WTC11 (cell line): Measurements from ENCODE around the gene APCDD1.

ENCODE experiments used
- CTCF ChIP-seq: fragments of 200-600 bp; IDR thresholded peaks from 2 replicates; pipeline ENCODE4 v1.8.0; 2022; ENCODE audit warnings: antibody characterized with exemption
- JUN ChIP-seq: sonication (generic); formaldehyde crosslinking; IDR thresholded peaks from 2 replicates; pipeline ENCODE4 v1.8.0; 2023; ENCODE audit warnings: mild to moderate bottlenecking, missing genetic modification reagents
- MAX ChIP-seq: sonication (generic); formaldehyde crosslinking; IDR thresholded peaks from 2 replicates; pipeline ENCODE4 v1.8.0; 2022; ENCODE audit warnings: mild to moderate bottlenecking, missing genetic modification reagents
- MYBL2 ChIP-seq: sonication (generic); formaldehyde crosslinking; IDR thresholded peaks from 2 replicates; pipeline ENCODE4 v1.8.1; 2023; ENCODE audit warnings: mild to moderate bottlenecking, moderate library complexity, missing genetic modification reagents
- NR3C1 ChIP-seq: sonication (generic); formaldehyde crosslinking; conservative IDR thresholded peaks from 2 replicates; pipeline ENCODE4 v1.8.1; 2023; ENCODE audit warnings: low read depth, mild to moderate bottlenecking, missing genetic modification reagents
- PRDM15 ChIP-seq: sonication (generic); formaldehyde crosslinking; IDR thresholded peaks from 2 replicates; pipeline ENCODE4 v1.8.0; 2022; ENCODE audit warnings: missing genetic modification reagents
- RORB ChIP-seq: fragments of 250-450 bp; sonication (Bioruptor Pico); IDR thresholded peaks from 2 replicates; pipeline ENCODE4 v1.9.0; 2021; ENCODE audit warnings: mild to moderate bottlenecking
- SMAD3 ChIP-seq: sonication (generic); formaldehyde crosslinking; IDR thresholded peaks from 2 replicates; pipeline ENCODE4 v1.8.0; 2022; ENCODE audit warnings: missing genetic modification reagents, mild to moderate bottlenecking, borderline replicate concordance
- ZNF396 ChIP-seq: fragments of 250-450 bp; sonication (Bioruptor Pico); IDR thresholded peaks from 2 replicates; pipeline ENCODE4 v1.8.0; 2021; ENCODE audit warnings: mild to moderate bottlenecking, moderate library complexity, borderline replicate concordance

GRCh38 chr18:10460414-10461018 is 6.1 kb downstream of the APCDD1 start:
- TF ChIP-seq CTCF, result no peak
- no peak for TF ChIP-seq PRDM15 (CRISPR knock-in tag)
- no peak for TF ChIP-seq RORB
- TF ChIP-seq MYBL2 (CRISPR knock-in tag), result no peak
- no peak for TF ChIP-seq ZNF396 (CRISPR knock-in tag)
- no peak for TF ChIP-seq JUN (CRISPR knock-in tag)
- TF ChIP-seq MAX (CRISPR knock-in tag), result no peak
- TF ChIP-seq NR3C1 (CRISPR knock-in tag), result no peak
- TF ChIP-seq SMAD3, result no peak
